NCI-H2196 (cell line): ENCODE results near the gene ERFL.
A peak's percentile ranks its signal among the peaks of the same experiment; 100 is the strongest.
"Not testable (repeated sequence)": the region's sequence is repeated elsewhere in the genome, so short reads cannot be mapped to it uniquely, and the experiment has no call there.

ENCODE experiments used
- DNase-seq: peaks from one replicate; lab custom pipeline; 2025; ENCODE audit not compliant: unreplicated experiment; lab: John Stamatoyannopoulos, UW

ERFL gene

DNA sequence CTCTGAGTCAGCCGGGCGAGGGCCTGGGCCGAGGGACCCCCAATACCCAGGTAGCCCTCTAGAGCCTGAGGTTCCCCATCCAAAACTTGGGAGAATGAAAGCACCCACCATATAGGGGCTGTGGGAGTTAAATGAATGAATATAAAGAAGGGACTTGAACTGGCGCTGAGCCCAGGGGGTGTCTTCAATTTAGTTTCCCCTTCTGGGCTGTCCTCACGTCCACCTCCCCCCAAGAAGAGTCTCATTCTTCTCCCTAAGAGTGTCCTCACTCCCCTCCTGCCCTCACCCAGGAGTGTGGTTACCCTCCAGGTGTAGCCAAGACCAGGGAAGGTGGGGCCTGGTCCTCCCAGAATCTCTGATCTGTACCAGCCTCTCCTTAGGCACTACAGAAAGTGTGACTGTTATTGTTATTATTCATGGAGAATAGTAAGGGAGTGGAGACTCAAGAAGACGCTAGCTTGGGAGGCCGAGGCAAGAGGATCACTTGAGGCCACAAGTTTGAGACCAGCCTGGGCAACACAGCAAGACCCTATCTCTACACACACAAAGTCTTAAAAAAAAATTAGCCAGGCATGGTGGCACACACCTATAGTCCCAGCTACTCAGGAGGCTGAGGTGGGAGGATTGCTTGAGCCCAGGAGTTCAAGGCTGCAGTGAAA lies 48.5 kb downstream of the ERFL start:
- no peak for DNase-seq

DNA sequence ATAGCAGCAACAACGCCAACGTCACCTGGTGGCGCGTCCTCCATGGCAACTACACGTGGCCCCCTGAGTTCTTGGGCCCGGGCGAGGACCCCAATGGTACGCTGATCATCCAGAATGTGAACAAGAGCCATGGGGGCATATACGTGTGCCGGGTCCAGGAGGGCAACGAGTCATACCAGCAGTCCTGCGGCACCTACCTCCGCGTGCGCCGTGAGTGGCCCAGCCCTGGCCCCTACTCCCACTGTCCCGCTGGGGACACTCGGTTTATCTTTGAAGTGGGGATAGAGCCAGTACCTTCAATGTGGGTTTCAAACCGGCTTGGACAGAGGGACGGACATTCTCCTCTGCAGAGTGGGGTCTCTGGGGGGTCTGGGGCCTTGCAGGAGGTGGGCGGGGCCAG lies 49.2 kb downstream of the ERFL start:
- no peak for DNase-seq

DNA sequence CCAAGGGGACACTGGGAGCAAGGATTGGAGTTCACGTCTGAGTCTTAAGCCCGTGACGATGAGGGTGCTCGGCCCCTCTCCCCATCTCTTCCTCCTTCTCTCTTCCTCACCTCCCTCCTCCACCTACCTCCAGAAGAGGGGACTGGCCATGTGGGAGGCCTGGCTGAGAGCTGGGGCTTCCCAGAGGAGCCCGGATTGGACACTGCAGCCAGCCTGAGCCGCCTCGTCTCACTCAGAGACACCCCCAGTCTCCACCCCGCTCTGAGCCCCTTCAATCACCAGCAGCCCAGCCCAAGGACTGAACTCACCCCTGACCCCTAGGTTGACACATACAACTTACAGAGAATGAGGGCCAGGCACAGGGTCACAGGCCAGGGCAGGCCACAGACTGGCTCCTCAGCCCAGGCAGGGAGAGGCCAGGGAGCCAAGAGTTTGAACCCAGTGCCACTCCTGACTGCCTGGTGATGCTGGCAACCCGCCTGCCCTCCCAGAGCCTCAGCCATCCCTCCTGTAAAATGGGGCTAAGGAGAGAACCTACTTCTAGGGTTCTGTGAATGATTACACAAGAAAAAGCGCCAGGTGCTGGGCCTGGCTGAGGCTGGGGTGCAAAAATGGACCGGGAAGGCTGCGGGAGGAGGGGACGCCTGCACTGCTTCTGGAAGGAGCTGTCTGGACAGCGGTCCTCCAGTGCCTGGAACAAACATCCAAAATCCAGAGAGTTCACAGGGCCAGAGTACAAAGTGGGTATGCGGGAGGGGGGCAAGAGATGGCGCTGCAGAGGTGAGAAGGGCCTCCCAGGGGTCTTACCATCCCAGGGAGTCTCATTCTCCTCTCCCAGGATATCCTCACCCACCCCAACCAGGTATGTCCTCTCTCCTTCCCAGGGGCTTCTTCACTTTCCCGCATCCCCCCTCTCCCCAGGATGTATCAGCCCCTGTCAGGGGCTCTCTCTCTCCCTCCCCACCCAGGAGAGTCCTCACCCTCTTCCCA lies 50.0 kb downstream of the ERFL start:
- DNase-seq: no peak

DNA sequence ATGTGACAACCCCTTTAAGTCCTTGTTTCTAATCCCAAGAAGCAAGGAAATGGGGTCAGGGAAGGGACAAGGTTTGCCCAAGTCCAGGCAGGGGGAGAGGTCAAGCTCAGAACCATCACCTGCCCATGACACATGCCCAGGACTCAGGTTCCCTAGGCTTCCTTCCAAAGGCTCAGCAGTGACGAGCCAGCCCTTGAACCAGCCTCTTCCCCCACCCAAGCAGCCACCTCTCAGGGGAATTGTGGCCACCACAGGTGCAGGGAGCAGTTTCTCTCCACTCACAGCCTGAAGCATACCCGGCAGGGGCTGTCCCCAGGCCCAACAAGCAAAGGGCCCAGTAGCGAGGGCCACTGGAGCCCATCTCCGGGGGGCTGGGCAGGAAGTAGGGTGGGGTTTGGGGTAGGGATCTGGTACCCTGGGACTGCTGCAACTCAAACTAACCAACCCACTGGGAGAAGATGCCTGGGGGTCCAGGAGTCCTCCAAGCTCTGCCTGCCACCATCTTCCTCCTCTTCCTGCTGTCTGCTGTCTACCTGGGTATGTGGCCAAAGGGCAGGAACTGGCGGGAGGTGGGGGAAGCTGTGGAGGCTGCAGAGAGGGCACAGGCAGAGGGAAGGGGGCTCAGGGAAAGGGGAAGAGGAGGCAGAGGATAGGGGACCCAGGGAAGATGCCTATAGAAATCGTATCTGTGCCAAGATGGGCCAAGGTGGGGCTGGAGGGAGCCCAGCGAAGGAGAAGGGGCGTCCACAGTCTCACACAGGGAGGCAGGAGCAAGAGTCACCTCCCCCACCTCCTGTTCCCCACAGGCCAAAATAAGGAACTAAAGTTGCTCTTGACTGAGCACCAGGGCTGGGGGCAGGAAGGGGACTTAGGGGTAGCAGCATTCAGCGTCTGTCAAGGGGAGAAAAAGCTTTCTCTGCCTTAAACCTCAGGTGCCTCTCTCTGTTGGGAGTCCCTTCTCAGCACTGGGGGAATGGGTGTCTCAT lies 51.1 kb downstream of the ERFL start, which contains the start of gene CD79A:
Gene CD79A, plus strand, starts transcription at position 433 of the 986 bp plus-strand sequence. Its CDS starts 26 bp downstream, at position 459.
- DNase-seq: no peak

DNA sequence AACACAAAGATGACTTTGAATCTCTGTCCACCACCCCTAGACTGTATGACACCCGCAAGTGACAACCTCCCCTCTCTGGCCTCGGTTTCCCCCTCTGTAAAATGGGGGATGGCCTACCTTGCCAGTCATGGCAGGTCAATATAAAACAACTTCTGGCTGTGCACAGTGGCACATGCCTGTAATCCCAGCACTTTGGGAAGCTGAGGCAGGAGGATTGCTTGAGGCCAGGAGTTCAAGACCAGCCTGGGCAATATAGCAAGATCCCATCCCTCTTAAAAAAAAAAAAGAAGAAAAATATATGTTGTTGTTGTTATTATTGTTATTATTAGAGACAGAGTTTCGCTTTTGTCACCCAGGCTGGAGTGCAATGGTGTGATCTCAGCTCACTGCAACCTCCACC lies 52.3 kb downstream of the ERFL start:
- DNase-seq: not testable (repeated sequence)

DNA sequence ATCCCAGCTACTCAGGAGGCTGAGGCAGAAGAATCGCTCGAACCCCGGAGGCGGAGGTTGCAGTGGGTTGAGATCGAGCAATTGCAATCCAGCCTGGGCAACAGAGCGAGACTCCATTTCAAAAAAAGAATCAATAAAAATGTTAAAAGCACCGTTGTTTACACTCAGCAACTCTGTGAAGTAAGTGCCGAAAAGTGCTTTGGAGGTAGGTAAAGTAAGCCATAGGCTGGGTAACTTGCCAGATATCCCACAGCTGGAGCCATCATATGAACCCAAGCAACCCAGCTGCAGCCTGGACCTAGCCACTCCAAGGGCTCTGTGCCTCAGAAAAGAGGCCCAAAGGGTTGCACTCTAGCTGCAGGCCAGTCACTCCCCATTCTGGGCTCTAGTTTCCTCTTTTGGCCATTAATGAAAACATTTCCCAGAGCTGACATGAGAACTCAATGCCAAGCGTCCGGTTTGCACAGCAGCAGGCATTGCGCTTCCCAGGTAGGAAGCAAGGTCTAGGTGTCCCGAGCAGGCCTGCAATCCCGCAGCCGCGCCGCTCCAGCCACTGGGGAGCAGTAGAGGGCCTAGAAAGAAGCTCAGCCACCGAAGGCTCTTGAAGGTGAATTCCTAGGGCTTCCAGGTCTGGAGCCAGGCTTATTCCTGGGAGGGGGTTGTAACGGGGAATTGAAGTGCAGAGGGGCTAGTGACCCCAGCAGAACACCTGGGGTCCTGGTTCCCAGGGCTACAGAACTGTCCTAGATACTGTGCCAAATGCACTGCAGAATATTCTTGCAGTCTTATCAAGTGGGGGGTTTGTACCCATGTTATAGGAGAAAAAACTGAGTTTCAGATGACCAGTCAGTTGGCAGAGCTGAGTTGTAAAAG lies 55.2 kb downstream of the ERFL start:
- DNase-seq: peak; percentile 82

DNA sequence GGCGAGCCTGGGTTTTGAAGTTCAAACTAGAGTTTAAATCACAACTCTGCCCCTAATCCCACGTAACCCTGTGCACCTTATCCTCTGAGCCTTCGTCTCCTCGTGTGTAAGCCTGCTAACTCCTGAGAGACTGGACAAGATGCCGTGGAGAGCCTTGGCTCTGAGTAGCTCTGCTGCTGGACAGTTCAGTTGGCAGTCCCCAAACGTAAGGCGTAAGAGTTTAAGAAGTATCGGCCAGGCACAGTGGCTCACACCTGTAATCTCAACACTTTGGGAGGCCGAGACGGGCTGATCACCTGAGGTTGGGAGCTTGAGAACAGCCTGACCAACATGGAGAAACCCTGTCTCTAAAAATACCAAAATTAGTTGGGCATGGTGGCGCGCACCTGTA lies 55.9 kb downstream of the ERFL start:
- DNase-seq: no peak

DNA sequence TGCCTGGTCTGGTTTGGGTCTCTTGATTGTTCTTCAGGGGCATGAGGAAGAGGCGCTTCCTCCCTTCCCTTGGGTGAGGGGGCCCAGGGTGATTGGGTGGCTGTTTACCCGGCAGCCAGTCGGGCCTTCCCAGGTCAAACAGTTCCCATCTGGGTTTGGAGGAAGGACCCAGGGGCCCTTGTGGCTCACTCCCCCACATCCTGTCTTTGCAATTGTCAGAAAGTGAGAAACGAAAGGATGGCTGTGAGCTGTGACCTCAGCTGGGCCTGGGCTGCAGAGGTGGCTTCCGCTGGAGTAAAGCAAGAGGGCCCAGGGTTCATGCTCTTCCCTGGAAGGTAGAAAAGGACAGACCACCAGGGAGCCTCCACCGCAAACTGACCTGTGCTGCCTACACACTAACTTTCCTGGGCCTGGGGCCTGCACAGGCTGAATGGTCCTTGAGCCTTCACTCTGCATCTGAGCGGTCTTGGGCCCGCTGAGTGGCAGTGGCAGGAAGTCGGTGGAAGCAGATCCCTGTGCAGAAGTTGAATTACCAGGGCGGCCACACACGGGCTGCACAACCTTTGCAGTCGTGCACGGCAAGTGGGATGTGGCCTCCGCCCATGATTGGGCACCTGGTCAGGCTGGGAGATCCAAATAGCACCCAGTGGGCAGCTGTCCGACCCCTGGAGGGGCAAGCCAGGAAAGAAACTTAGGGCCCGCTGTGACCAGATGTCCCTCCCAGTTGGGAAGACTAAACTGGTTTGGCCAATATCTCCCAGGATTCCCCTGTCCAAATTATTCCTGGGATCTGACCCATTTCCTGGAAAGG lies 56.5 kb downstream of the ERFL start:
- no peak for DNase-seq

DNA sequence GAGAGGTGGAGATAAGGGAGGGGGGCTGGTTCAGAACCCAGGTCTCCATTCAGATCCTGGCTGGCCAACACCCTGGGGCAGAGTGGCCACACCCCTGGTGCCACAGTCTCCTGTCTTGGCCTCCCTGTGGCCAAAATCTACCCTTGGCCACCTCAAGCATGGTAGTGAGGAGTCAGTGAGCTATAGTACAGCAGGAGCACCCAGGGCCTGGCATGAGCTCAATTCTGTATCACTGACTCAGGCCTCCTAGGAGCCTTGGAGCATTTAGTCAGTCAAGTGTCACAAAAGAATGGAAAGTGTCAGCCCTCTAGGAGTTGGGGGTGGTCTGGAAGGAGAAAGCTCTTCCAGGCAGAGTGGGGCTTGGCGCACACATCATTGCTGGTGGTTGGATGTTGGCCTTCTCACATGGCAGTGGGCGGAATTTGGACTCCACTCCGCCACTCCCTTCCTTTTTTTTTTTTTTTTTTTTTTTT lies 57.8 kb downstream of the ERFL start:
- no peak for DNase-seq

DNA sequence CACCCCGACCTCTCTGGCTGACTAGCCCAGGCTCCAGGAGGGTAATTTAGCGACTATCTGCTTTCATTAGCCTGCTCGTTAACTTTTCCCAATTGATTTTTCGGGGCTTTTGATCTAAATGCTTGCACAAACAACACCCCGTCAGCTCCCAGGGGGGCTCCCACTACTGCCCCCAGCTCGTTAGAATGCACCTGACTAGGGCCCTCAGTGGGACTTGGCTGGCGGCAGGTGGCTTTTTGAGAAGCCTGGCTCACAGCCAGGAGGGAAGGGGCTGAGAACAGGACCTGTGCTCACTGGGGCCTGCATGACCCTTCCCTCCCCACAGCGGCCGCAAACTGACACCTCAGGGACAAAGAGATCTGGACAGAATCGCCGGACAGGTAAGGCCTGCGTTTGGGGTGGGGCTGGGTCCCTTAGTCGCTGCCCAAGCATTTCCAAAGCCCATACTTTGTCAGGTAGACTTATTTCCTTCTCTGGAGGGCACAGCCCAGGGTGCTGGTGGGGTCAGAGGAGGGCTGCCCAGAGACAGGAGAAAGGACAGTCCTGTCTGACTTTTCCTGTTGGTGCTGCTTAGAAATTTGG lies 58.8 kb downstream of the ERFL start:
- DNase-seq: no peak

DNA sequence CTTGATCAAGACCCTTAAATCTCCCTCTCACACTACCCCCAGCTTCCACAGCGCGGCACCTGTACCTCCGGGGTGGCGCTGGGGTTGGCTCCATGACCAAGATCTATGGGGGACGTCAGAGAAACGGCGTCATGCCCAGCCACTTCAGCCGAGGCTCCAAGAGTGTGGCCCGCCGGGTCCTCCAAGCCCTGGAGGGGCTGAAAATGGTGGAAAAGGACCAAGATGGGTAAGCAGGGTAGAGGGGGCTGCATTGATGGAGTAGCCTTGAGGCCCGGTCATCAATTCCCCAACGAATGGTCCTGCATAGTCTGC lies 59.3 kb downstream of the ERFL start:
- DNase-seq: no peak

DNA sequence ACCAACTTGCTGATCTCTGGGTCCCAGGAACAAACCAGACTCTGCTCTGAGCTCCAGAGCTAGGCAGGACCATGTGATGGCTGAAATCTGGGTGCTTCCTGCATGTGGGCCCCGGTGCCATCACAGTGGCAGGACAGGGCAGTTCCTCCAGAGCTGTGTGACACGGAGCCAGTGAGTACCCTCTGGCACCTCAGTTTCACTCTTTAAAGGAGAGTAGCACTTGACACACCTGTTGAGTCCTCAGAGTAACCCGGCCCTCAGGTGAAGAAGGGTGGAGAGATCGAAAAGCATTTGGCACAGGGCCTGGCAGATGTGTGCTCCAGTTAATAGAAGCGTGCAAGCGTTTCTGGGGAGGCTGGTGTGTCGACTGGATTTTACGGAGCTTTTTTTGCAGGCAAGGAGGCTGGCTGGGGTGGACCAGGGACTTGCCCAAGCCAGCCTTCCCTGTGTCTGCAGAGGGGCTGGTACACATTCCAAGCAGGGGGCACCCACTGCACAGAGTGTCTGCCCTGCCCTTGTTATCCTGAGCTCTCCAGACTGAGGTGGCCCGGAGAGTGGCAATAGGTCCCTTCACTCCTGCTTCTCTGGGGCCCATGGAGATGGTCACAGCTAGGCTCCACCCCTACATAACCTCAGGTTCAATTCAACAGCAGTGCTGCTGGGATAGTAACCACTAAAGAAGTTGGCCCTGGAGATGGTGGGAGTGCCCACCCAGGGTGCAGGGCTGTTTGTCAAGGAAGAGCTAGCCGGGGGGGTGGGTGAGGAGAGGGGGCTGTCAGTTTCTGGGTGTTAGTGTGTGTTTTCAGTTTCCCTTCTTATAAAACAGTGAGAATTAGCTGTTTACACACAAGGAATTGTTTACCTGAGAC lies 59.9 kb downstream of the ERFL start:
- no peak for DNase-seq

DNA sequence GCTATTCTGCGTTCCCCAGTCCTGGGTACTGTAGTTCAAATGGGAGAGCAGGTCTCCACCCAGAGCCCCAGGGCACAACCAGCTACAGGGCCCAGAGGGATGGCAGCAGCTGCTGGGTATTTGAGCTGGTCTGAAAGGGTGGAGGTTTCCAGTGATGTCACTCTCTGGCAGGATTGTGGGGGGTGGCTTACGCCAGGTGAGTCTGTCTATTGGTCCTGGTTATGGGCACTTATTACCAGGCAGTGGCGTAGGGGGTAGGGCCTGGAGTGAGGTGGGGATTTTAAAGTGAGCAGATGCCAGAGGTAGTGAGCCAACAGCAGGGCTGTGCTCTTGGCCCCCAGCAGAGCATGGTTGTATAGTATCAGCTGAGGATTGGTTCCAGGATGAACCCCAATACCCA lies 62.0 kb downstream of the ERFL start:
- DNase-seq: peak; percentile 43

DNA sequence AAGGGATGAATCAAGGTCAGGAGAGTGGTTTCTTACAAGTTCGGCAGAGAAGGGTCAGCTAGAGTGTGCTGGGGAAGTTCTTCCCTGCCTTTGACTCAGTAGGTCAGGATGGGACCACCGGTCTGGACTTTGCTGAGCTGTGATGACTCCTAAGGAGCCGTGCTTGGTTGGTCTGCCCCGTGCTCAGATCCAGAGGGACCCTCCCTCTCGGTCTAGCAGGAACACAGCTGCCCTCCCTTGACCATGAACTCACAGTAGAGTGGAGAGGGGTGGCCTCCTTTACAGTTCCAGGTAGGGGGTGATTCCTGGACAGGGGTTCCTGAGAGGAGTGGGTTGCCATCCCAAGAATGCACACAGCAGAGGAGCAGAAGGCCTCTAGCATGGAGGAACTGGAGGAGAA lies 63.9 kb downstream of the ERFL start:
- no peak for DNase-seq

DNA sequence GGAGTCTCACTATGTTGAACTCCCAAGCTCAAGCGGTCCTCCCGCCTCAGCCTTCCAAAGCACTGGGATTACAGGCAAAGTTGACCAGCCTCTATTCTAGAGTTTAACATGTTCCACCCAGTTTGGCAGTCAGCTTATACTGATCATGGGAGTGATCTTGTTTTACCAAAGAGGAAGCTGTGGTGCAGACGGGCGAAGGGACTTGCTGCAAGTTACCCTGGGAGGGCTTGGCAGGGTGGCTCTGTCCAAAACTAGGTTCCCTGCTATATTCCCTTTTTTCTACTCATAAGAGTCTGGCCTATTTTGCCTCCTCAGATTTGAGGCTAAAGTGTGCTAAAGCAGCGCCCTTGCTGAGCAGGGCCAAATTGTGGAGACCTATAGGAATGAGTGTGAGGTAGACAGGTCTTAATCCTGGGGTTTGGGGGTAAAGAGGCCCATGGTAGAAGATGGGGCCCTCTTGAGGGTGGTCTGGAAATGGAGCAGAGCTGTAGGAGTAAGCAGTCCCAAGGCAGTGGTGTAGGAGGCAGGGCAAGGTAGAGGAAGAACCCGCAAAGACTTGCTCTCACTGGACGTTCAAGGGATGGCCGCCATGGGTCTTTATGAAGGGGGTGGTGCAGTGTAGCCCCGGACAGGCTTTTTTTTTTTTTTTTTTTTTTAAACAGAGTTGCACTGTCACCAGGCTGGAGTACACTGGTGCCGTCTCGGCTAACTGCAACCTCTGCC lies 64.9 kb downstream of the ERFL start:
- no peak for DNase-seq

DNA sequence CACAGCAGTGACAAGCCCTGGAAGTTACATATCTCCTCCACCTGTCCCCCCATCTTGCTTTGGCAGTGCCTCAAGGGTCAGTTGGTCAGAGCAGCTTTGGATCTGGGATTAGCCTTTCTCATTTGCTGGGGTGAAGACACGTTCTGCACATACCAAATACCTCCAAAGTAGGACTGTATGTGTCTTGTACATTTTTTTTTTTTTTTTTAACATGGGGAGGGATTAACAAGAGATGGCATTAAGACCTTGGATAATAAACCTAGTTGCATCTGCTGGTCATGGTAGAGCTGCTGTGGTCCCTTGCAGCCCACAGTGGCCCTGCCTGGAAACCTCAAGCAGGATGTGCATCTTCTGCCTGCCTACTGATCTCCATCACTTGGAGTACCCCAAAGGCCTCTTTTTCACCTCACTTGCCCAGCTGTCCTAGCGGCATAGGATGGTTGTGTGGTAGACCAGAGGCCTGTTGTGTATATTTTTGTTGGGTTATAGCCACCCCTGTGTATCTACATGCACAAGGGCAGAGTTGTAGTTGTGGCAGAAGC lies 65.7 kb downstream of the ERFL start:
- DNase-seq: no peak

DNA sequence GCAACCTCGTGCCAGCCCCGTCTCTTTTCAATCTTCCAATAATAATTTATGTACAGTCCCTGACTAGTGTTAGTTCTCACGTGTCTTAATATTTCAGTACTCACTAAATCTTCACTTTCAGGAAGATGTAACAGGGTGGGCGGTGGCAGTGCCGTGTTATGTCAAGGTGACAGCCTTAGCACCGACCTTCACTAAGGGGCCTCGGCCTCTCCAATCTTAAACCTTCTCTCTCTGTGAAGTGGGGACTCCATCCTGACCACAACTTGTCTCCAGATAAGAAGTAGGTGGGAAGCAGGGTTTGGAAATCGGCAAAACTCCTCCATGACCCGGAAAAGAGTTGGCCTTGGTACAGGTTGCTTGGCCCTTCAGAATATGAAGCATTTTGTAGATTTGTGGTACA lies 66.4 kb downstream of the ERFL start:
- DNase-seq: no peak
